Testis (tissue), 2 donors: Measurements from ENCODE around the gene CTDNEP1.

Experiments used
- CTCF ChIP-seq, 3 experiments: fragments of 450-650 bp in 2 of 3; fragments of 200-600 bp in 1 of 3; sonication (generic) in 1 of 3; IDR thresholded peaks; one replicate each; pipeline ENCODE4 v1.5.1; 2016 to 2019; ENCODE audit warnings: antibody characterized with exemption in 3 of 3, mild to moderate bottlenecking in 2 of 3, moderate library complexity in 1 of 3
- POLR2A ChIP-seq: fragments of 450-650 bp; IDR thresholded peaks from one replicate; pipeline ENCODE4 v1.6.1; 2017; ENCODE audit warnings: antibody characterized with exemption, mild to moderate bottlenecking, moderate library complexity

GRCh38 chr17:7222093-7222971 lies 29.2 kb downstream of the CTDNEP1 start:
- TF ChIP-seq CTCF (IDR thresholded peaks at IDR 0.05) = no peak
- TF ChIP-seq POLR2A = no peak
